Stomach smooth muscle (tissue), 2 donors: Measurements from ENCODE around the gene KRT78.

Experiments
- H3K27ac ChIP-seq: one replicate; pipeline ENCODE4 v1.7.0; 2013; ENCODE audit warnings: mild to moderate bottlenecking, low read length, inconsistent platforms
- H3K27me3 ChIP-seq, 2 donors: one replicate each; pipeline ENCODE4 v1.7.0; 2013; ENCODE audit warnings: low read length in 2 of 2; ENCODE audit not compliant: insufficient read depth in 2 of 2, control insufficient read depth in 1 of 2
- H3K36me3 ChIP-seq, 2 donors: one replicate each; pipeline ENCODE4 v1.7.0; 2013; ENCODE audit warnings: low read length in 2 of 2; ENCODE audit not compliant: control insufficient read depth in 2 of 2, insufficient read depth in 2 of 2
- H3K4me1 ChIP-seq: one replicate; pipeline ENCODE4 v1.7.0; 2013; ENCODE audit warnings: low read length; ENCODE audit not compliant: control insufficient read depth, insufficient read depth
- H3K4me3 ChIP-seq, 2 donors: one replicate each; pipeline ENCODE4 v1.7.0; 2013; ENCODE audit warnings: low read length in 2 of 2
- H3K9ac ChIP-seq, 2 donors: one replicate each; pipeline ENCODE4 v1.7.0; 2013; ENCODE audit warnings: low read length in 2 of 2, mild to moderate bottlenecking in 1 of 2
- H3K9me3 ChIP-seq, 2 donors: one replicate each; pipeline ENCODE4 v1.7.0; 2013; ENCODE audit warnings: low read length in 2 of 2; ENCODE audit not compliant: control insufficient read depth in 2 of 2
- donor health status: healthy.
- donor health status: Pancreatic carcinoma.

KRT78 gene

DNA sequence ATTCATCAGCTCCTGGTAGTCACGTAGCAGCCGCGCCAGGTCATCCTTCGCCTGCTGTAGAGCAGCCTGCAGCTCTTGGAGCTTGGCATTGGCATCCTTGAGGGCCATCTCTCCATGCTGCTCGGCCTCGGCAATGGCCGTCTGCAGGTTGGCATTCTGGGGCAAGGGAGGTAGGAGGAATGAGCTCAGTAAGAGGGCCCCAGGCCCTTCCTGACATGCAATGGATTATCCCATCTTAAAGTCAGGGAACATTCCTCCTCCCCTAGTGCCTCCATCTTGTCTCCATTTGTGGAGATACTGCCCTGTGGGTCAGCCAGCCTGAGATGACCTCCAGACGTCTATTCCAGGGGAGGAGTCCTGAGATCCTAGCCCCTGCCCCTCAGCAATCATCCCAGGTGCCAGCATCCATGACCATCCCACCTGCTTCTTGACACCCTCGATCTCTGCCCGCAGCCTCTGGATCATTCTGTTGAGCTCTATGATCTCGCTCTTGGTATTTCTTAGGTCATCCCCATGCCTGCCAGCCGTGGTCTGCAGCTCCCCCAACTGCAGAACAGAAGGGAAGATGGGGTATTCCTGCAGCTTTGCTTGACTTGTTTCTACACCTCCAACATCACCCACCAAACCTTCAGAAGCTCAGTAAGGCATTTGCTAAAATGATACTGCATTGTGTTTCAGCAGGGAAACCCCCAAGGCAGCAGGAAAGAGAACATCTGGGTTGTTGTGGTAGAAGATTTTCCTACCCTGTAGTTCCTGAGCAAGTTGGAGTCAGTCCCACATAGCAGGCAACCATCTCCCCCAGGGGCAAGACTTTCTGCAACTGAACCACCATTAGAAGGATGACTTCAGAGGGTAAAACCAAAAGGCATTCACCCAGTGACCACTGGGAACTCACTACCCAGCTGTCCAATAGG is 57.3 kb downstream of the KRT78 start:
- H3K27me3 ChIP-seq = peaks cover 19 to 23% of the 10 kb centered on the region in 2 donors
- H3K36me3 ChIP-seq = no peaks in the 10 kb centered on the region
- no peak overlapping the region for H3K27ac ChIP-seq
- peaks cover 6% of the 10 kb centered on the region for H3K4me1 ChIP-seq
- no peaks in the 10 kb centered on the region for H3K9me3 ChIP-seq
- no peak overlapping the region for H3K9ac ChIP-seq
- no peak overlapping the region for H3K4me3 ChIP-seq

DNA sequence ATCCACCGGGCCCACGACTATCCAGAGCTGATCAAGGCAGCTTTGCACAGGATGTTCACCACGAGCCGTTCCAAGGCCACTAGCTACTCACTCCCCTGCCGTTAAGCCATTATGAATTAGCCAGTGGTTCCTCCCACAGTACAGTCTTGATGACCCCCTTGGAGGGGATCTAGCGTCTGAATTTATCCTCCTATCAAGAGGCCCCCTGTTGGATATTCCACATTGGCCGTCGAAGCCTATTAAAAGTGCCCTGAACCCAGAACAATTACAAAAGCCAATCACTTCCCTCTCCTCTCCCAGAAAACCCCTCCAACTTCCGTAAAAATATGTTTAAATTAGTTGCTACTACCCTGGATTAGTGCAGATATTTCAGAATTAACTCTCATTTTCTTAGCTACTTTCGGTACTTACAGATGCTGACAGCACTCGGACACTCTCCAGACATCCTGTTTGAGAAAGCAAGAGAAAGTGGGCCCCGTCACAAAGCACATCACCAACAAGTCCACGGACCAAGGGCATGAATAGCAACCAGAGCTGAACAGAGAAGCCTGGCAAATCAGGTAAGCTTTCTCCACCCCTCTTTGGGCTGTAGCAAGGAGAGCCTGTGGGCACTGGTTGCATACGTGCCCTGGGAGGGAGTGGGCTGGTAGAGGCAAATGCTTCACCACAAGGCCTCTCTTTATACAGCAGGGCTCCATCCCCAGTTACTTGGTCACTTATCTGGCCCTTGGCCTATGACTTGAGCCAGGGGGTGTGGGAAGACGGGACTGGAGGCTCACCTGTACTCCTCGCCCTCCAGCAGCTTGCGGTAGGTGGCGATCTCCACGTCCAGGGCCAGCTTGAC is 58.1 kb downstream of the KRT78 start:
- H3K27ac ChIP-seq = no peak overlapping the region
- H3K4me3 ChIP-seq = no peak overlapping the region
- H3K27me3 ChIP-seq = peaks cover 19 to 23% of the 10 kb centered on the region in 2 donors
- no peak overlapping the region for H3K9ac ChIP-seq
- no peaks in the 10 kb centered on the region for H3K36me3 ChIP-seq
- H3K9me3 ChIP-seq = no peaks in the 10 kb centered on the region
- H3K4me1 ChIP-seq = peaks cover 6% of the 10 kb centered on the region

DNA sequence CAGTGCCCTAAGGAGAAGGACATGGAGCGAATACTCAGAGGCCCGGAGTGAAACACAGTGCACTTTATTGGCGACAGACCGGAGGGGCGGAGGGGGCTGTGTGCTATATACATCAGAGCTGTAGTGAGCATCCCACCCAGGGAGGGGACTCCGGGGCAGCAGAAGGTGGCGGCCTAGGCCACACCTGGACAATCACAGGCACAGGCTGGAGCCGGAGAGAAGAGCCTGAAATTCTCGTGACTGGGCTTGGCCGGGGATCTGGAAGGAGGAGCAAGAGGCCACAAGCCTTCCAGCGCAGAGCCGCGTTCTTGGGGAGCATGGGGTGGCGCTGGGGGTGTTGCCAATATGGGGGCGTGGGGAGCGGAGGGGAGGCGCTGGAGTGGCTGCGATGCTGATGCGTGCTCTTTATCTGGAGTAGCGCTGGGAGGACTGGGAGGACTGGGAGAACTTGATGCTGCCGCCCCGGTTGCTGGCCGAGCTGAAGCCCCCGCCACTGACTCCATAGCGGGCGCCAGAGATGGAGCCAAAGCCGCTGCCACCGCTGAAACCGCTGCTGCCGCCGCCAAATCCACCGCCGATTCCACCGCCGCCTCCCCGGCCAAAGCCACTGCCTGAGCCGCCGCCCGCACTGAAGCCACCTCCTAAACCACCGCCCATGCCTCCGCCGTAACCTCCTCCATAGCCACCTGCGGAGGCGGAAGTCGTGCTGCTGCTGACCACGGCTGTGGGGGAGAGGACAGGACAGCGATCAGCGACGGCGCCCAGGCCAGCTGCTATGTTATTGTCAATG is 59.0 kb downstream of the KRT78 start:
- Histone ChIP-seq H3K27ac (no peak overlapping the region), H3K4me3 (no peak overlapping the region), H3K9ac (no peak overlapping the region), H3K9me3 (no peaks in the 10 kb centered on the region), H3K27me3 (peaks cover 19 to 23% of the 10 kb centered on the region in 2 donors), H3K4me1 (peaks cover 6% of the 10 kb centered on the region), H3K36me3 (no peaks in the 10 kb centered on the region)

DNA sequence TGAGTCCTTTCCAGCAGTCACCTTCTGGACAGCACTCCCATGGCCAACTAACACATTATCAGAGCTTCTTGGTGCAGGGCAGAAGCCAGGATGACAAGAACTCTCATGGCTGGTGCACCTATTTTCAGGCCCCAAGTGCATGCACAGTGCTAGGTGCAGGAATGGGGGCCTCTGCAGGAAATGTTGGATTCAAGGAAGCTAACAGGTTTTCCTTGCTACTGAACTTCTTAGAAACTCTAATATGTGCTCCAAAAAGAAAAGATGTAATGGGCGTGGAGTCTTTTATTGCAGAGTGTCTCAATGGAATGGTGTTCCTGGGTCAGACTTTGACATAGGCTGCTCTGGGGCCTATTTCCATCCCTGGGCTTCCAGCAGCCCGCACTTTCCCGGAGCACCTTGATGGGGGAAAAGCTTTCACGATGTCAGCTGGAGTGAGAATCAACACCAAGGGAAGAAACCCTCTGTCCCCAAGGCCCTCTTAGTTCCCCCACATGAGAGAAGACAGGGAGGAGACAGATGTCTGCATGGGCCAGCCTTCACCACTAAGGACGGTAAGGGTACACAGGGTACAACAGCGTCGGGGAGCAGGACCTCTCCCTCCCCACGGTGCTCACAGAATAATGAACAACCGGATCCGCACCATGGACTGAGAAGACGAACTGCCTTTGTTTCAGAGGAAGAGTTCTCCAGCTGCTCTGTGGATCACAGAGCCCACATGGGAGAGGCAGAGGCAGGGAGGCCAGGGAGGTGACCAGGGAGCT is 59.7 kb downstream of the KRT78 start:
- peaks cover 6% of the 10 kb centered on the region for H3K4me1 ChIP-seq
- no peaks in the 10 kb centered on the region for H3K36me3 ChIP-seq
- no peaks in the 10 kb centered on the region for H3K9me3 ChIP-seq
- H3K4me3 ChIP-seq = no peak overlapping the region
- no peak overlapping the region for H3K27ac ChIP-seq
- peaks cover 20 to 21% of the 10 kb centered on the region in 2 donors for H3K27me3 ChIP-seq
- no peak overlapping the region for H3K9ac ChIP-seq

DNA sequence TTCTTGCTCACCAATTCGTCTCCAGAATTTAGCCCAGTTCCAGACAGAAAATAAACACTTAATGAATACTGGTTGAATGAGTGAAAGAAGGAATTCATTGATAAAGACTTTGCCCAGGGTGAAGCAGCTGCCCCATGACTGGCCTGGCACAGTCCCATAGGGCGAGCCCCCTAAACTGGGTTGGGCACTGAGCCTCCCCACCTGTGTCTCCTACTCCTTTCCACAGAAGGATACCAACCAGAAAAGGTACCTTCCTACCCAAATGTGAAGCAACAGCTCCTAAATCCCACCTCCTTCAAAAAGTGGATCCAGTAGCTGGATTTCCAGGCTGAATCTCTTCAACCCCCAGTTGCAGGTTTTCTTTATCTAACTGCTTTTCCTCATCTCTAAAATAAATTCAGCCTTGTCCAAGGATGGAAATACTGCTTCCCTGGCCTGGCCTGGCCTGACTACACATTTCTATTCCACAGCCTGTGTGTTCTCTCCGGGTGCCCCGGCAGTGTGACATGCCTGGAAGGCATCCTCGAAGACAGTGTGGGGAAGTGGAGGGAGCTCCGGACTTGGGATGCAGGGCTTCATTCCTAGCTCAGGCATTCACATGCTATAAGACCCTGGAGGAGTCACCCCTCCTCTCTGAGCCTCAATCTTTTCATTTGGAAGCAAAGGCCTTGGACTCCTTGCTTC is 60.5 kb downstream of the KRT78 start:
- Histone ChIP-seq H3K27me3 (peaks cover 21 to 23% of the 10 kb centered on the region in 2 donors), H3K9ac (no peak overlapping the region)

More for the DNA sequence above, 60.5 kb downstream of the KRT78 start:
- Histone ChIP-seq H3K9me3 (no peaks in the 10 kb centered on the region), H3K4me1 (peaks cover 6% of the 10 kb centered on the region), H3K27ac (no peak overlapping the region), H3K36me3 (no peaks in the 10 kb centered on the region), H3K4me3 (no peak overlapping the region)
